HG03108 (cell line): ENCODE measurements around the gene HPDL.
"Not testable (repeated sequence)": the region's sequence is repeated elsewhere in the genome, so short reads cannot be mapped to it uniquely, and the experiment has no call there.

Experiments
- ATAC-seq: cut with Tn5 transposase; IDR thresholded peaks from one replicate; pipeline ENCODE4 v1.9.1; 2021; ENCODE audit warnings: moderate library complexity; ENCODE audit not compliant: unreplicated experiment

The HPDL gene

GRCh38 chr1:45326627-45327623, at the start of gene HPDL:
Gene HPDL (plus strand): TSS chr1:45326895. CDS start chr1:45327149, 254 bp downstream.
- peak; percentile 62 for ATAC-seq

GRCh38 chr1:45282351-45282750, 44.3 kb upstream of the HPDL start:
- no peak for ATAC-seq

GRCh38 chr1:45284858-45285257, 41.8 kb upstream of the HPDL start:
- not testable (repeated sequence) for ATAC-seq

- ATAC-seq = not testable (repeated sequence)
Measured at GRCh38 chr1:45286521-45286920, 40.2 kb upstream of the HPDL start.

GRCh38 chr1:45291002-45291401, 35.7 kb upstream of the HPDL start:
- ATAC-seq = not testable (repeated sequence)

- ATAC-seq = no peak
Measured at GRCh38 chr1:45291716-45292115, 35.0 kb upstream of the HPDL start.

GRCh38 chr1:45297666-45298356, 28.9 kb upstream of the HPDL start:
- ATAC-seq = no peak

GRCh38 chr1:45299296-45299695, 27.4 kb upstream of the HPDL start:
- no peak for ATAC-seq

- no peak for ATAC-seq
Measured at GRCh38 chr1:45299981-45300668, 26.6 kb upstream of the HPDL start.

GRCh38 chr1:45300669-45300997, 26.1 kb upstream of the HPDL start:
- no peak for ATAC-seq

- ATAC-seq = no peak
Measured at GRCh38 chr1:45302505-45303150, 24.1 kb upstream of the HPDL start.

- ATAC-seq = peak; percentile 59
Measured at GRCh38 chr1:45303520-45304310, 23.0 kb upstream of the HPDL start.

- peak; percentile 4 for ATAC-seq
Measured at GRCh38 chr1:45304311-45305081, 22.2 kb upstream of the HPDL start.

GRCh38 chr1:45305231-45305630, 21.5 kb upstream of the HPDL start:
- ATAC-seq = no peak

- ATAC-seq = no peak
Measured at GRCh38 chr1:45306319-45306718, 20.4 kb upstream of the HPDL start.

GRCh38 chr1:45306905-45307304, 19.8 kb upstream of the HPDL start:
- no peak for ATAC-seq

- no peak for ATAC-seq
Measured at GRCh38 chr1:45314266-45314665, 12.4 kb upstream of the HPDL start.

- no peak for ATAC-seq
Measured at GRCh38 chr1:45317166-45317565, 9.5 kb upstream of the HPDL start.

- ATAC-seq = no peak
Measured at GRCh38 chr1:45319761-45320160, 6.9 kb upstream of the HPDL start.
